Stimulated activated CD4-positive, alpha-beta T cell treated with anti-CD3 and anti-CD28 coated beads, Interleukin-2, amount 100 ng/mL, for 4 hours (primary cell): ENCODE results near the gene TCHP.

Experiments
- DNase-seq: peaks from one replicate; pipeline ENCODE4 v3.0.0-alpha.2; 2020; ENCODE audit warnings: low read depth

TCHP gene

DNA sequence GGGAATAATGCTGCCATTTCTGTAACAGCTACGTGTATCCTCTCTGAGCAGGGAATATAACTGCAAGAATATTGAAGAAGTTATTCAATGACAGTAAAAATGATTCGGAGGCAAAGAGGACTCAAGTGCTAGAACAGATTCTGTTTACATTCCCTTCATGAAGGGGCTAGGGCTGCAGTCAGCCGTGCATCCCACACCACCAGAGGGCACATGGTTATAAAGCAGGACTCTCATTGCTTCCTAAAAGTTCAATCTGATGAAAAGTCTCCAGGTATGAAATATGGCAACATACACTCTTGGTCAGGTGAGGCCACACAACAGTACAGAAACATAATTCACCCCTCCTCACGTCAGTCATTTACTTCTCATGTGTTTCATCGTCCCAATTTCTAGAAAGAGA lies 34.0 kb downstream of the TCHP start:
- no peak for DNase-seq

DNA sequence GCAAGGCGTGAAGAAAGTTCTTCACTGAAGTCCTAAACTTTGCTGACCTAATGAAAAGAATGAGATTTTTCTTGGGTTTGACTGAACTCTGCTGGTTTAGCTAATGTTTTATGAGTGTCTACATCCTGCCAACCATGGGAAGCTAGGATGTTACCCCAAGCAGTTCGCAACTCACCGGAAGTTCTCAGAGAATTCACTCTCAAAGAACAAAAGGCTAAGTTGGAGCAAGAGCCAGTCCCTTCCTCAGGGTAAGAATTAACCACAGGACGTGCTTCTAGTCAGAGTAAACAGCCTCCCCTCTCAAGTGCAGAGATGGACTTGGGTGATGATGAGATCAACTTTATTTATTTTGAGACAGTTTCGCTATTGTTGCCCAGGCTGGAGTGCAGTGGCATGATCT lies 37.3 kb downstream of the TCHP start:
- DNase-seq: no peak

DNA sequence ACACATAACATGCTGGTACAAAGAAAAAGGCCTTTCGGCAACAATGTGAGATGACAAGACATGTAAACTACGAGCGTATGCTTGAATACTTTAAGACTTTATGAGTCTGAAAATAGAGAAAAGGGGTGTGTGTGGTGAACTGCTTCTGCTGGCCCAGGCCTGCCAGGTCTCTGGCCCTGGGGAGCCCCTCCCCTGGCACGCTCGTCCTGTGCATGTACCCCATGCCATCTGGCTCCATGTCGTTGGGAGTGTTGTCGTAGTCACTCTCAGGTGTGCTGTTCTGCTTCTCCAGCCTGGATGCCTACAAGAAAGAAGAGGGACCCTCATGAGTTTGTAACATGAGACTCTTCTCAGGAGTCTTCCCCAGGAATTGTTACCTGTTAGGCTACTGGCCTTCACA lies 38.9 kb downstream of the TCHP start:
- DNase-seq: no peak

DNA sequence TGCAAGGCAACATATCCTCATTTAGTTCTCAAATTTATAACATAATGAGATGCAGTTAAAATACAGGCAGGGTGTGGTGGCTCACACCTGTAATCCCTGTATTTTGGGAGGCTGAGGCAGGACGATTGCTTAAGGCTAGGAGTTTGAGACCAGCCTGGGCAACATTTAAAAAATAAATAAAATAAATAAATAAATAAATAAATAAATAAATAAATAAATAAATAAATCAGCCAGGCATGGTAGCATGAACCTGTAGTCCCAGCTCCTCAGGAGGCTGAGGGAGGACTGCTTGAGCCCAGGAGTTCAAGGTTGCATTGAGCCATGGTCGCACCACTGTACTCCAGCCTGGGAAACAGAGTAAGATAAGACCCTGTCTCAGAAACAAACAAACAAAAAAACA lies 39.4 kb downstream of the TCHP start:
- DNase-seq: no peak

DNA sequence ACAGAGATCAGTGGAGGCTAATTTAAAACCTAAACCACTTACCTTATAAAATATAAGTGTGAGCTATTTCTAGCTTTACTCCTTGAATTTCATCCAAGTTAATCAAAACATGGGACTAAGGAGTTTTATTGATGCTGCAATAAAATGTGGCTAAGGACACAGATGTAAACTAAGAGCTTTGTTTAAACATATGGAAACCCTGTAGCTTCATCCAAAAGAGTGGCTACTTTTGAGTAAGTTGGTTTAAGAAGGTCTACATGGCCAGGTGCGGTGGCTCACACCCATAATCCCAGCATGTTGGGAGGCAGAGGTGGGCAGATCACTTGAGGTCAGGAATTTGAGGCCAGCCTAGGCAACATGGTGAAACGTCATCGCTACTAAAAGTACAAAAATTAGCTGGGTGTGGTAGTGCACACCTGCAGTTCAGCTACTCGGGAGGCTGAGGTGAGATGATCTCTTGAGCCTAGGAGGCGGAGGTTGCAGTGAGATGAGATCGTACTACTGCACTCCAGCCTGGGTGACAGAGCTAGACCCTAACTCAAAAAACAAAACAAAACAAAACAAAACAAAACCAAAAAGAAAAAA lies 40.4 kb downstream of the TCHP start:
- no peak for DNase-seq

DNA sequence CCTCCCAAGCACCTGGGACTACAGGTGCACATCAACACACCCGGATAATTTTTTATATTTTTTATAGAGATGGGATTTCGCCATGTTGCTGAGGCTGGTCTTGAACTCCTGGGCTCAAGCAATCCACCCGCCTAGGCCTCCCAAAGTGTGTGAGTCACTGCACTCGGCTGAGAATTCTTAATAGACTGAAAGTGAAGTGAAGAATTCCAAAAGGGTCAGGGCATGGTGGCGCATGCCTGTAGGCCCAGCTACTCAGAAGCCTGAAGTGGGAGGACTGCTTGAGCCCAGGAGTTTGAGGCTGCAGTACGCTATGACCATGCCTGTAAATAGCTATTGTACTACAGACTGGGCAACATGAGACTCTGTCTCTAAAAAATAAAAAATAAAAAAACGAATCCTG lies 43.7 kb downstream of the TCHP start:
- no peak for DNase-seq

DNA sequence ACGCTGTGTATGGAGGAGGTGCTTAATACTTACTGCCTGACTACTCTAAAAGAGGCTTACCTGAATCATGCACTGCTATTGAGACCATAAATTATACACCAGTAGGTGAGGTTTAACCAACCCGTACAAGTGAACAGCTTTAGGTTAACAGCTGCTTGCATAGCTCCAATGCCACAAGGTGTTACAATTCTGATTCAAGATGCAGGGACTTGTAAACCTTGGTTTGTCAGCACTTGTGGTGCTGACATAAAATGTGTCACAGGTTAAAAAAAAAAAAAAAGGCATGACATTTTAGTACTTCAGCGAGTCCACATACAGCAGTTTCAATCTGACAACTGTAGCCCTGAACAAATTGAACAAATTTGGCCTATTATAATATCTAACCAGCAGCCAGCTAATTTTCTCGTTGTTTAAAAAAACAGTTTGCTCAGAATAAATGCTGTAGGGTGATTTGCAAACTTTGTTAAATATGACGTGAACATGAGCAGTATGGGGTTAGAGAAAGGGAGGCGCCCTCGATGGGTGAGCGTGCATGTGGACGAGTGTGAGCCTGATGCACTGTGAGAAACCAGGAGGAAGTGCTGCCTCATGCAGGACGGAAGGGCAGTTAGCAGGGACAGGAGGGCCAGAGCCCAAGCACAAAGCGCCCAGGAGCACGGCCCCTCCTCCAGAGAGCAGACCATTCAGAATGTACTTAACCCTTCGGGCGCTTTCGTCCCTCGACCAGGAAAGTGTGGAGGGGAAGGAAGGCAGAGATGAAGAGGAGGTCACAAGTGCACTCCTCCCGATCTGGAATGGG lies 44.7 kb downstream of the TCHP start:
- DNase-seq: no peak

DNA sequence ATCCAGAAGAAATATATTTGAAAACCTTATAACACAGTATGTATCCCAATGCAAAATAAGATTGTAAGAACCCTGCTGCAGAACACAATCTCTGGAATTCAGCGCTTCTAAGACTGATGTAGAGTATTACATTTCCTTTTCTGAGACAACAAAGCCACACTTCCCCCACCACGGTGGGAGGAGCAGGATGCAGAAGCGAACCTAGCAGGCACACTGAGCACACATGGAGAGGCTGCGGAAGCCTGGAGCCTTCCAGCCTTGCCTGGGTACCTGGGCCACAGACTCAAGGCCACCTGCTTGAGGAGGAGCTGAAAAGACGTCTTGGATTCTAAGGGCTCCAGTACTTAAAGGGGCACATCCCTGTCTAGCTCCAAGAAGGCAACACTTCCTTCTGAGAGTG lies 46.4 kb downstream of the TCHP start:
- DNase-seq: no peak

DNA sequence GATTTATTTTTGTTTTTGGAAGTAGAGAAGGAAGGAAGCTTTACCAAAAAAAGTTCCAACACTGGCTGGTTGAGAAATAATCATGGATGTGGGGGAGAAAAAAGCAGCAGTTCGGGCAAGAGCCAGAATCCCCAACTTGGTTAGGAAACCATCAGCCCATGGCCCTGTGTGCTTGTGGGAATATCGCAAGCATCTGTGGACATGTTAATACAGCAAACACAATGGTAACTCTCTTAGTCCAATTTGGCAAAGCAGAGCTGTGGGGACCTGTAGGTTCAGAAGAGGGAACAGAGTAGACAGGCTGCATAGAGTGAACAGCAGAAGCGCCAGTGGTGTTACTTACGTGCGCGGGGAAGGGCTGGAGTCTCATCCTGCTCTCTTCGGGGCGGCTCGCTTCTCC lies 46.8 kb downstream of the TCHP start:
- DNase-seq: no peak

DNA sequence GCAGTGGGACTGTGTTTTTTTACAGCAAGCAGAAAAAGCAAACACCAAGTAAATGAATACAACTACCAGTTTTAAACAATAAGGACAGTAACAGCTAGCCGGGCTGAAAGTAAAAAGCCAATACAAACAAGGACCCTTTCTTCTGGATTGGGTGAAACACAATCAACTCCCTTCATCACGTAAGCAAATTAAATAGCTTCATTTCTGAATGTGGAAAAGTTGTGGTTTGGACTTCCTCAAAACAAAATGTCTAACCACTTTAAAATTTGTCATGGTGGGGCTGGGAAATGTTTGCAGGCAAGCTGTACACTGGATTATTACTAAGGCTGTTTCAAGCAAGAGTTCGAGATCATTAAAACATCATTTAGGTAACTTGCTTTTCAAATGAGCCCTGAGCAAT lies 47.4 kb downstream of the TCHP start:
- DNase-seq: no peak

DNA sequence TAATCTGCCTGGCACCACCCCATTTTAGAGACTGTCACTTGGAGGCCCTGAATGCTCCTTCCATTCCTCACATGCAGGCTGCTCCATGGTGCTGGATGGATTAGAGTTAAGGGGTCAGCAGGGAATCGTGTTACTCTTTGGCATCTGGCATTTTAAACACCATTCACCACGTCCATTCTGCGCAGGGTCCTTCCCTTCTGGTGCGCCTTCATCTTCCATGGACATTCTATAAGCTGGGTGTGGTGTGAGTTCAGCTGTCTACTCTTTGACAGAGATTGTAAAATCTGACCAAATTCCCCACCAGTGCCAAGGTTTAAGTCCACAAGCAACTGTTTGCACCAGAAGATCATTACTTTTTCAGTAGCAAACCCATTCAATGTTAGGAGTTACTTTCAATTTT lies 48.3 kb downstream of the TCHP start:
- no peak for DNase-seq

DNA sequence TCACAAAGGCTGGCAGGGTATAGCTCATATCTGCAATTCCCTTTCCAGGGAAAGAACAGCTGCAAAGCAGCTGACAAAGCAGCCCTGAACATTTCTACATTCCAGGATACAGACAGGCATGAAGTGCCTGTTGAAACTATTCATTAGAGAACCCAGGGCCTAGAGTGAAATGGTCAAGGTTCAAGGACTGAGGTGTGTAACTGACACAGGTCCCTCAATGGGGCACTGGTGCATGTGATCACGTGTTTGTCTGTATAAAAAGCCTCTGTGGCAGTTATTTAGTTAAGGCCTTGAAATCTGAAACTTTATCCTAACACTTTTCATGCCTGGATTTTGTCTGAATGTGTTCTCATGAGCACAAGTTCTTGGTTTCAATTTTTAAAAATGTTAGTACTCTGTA lies 49.0 kb downstream of the TCHP start:
- no peak for DNase-seq

DNA sequence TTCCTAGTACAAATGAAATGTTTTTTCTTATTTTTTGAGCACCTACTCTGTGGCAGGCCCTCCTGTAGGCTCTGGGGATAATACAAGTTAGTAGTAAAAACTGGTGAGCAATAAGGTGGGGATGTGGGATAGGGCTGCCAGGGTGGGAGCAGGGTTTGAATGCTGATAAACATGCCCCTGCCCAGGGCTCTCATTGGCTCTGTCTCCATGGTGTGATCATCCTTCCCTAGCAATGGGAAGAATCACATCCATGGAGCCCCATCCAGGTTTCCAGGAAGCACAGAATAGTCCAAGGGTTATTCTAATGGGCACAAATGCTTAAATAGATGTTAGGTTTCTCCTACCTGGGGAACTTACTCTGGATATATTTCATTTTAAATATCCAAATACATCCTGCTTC lies 50.6 kb downstream of the TCHP start:
- DNase-seq: no peak

DNA sequence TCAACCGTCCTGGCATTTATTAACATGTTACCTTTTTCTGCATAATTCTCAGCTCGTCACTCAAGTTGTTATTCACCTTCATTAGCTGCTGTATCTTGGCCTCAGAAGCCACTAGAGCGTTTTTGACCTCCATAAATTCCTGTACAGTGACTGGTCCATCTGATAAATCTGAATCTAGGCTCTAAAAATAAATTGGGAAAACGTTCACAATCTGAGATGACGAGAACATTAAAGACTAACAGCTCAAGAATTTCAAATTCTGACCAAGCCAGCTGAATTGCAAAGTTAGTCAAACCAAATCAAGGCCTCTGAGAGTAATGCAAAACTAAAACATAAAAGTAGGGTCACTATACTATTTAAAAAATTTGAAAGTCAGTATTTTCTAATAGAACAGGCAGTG lies 51.1 kb downstream of the TCHP start:
- DNase-seq: no peak

DNA sequence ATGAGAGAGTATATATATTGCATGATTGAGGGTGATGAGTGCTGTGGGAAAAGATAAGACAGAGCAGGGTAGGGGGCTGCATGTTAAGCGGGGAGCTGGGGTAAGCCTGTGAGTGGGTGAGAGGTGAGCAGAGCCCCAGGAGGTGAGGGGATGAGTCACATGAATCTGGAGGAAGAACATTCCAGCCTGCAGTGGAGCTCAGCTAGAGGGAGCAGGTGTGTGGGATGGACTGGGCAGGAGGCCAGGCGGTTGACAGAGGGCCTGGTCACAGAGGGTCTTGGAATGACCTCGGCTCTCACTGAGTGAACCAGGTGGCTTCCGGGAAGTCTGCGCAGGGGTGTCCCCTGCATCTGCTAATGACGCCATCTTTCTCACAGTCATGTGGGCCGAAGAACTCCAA lies 51.7 kb downstream of the TCHP start:
- no peak for DNase-seq

DNA sequence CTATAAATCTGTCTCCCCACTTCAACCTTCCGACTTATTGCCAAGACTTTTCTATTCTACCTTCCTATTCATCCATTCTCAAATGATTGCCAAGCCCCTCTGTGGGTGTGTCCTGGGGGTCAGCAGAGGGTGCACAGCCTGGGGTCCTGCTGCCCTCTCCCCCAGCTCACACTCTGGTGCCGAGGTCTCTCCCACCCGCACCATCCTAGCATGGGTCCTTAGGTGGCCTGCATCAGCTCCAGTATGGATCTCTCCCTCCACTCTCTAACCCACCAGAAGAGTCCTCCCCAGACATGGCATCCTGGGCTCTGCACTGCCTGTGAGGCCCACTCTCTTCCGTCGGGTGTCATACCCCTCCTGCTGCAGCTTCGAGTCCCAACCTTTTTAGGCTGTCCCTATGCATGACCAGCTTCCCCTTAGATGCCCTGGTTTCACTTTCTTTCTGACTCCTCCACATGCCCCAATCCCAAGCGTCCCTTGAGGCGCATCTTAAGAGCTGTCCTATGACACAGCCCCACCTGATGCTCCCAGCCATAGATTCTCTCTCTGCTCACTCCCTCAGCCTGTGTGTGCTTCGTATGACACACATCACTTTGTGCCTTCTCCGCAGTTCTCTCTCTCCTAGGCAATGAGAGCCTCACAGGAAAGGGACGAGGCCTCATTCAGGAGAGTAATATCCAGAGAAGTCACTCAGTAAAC lies 52.2 kb downstream of the TCHP start:
- no peak for DNase-seq

DNA sequence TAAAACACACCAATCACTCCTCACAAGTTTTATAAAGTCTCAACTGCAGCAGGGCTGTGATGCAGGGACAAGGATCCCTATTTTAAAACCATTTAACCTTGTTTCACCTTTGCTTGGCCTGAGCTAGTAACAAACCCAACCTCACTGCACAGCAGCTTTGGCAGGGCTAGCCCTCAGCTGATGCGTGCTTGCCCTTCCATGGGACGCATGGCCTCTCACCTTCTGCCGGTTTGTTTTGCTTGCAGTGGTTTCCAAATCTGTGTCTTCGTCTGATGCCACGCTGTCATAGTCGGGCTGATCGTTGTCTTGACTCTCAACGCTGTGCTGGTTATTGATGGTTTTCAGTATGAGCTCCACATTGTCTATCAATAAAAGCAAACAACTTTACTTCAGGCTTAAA lies 52.8 kb downstream of the TCHP start:
- DNase-seq: no peak

DNA sequence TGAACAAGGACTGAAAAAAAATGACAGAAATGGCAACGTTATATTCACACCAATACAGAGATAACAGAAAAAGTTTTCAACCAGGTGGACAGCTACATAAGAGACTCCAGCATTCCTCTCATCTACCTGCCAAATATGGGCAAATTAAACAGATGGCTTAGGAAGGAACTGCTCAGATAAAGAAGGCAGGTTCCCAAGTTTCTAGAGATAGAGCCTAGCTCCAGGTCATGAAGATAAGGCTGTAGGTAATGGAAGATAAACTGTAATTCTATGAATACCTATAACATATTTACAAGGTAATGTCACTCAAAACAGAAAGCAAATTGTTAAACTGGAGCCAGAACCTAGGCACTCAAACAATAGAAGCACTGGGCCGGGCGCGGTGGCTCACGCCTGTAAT lies 53.6 kb downstream of the TCHP start:
- DNase-seq: no peak

DNA sequence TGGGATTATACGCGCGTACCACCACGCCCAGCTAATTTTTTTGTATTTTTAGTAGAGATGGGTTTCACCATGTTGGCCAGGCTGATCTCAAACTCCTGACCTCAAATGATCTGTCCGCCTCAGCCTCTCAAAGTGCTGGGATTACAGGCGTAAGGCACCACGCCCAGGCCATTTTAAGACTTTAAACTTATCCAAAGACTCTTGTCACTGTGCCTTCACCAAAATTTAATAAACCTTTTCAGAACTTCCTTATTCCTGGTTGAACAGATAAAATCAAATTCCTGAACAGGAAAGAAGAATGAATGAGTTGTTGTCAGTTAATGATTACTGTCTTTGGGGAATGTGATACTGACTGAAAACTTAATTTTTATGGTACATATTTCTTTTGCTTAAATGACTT lies 58.3 kb downstream of the TCHP start:
- no peak for DNase-seq

DNA sequence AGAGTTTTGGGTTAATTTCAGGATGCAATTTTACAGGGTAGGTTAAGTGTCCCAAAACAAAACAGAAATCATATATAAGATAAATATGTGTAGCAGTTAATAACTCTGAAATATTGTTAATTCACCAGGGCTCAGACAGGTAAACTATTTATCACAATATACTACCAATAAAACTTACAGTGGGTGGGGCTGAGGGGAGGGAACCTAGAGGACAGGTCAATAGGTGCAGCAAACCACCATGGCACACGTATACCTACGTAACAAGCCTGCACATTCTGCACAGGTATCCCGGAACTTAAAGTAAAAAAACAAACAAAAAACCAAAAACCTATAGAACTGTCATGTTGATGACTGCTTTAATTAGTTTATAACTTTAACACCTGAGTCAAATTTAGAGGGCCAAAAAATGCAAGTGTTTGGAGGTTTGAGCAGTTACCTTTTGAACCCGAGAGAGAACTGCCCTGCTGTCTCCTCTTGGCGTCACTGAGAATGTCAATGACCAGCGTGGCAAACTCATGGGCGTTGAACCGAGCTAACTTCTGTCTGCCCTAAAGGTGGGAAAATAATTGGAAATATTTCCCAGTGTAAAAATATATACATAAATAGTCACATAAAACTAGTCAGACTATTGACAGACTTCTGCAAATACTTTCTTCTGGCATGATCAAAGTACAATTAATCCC lies 59.5 kb downstream of the TCHP start:
- DNase-seq: no peak

DNA sequence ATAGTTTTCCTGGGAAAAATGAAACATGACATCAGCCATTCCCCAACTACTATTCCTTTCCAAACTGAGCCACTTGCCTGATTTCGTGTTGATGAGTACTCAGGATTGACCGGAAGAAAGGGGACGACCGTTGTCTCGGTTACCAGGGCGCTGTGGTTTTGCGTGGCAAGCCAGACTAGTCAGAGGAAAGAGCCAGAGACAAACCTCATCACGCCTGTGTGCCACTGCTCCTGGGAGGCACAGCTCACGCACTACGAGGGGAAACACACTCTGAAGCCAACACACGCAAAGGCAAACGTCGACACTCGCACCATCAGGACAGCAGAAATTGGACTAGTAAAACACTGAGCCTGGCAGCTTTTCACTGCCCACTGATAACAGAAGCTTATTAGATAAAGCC lies 61.1 kb downstream of the TCHP start:
- no peak for DNase-seq

DNA sequence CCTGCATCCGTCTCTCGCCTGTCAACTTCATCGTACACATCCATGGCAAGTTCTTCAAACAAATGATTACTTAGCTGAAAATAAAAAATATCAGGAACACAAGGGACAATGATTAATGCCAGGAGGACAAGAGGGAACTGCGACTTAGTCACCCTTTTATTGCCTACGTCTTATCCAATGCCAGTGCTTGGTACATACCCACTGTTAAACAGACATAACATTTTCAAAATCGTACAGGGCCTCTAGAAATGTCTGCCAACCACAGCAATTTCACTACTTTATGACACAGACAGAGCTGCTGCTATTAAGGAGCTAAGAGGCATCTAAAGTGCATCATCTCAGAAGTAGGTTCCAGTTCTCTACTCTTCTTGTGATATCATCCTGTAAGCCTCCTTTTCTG lies 61.5 kb downstream of the TCHP start:
- DNase-seq: no peak

DNA sequence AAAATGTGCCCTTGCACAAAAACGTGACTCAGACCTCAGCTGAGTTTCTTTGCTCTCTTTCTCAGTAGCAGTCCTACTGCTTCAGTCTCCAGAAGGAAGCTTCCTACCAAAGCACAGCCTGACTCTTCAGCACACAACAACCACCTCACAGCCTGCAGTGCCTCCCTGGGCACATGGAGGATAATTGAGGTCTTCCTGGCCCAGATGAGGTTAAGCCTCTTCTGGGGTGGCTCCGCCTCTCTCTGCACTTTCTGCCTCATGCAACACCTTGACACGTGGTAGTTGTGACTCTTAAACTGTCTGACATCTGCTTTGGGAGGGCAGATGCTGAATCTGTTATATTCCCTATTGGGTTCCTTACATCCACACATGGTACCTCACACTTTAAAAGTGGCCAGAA lies 62.3 kb downstream of the TCHP start:
- DNase-seq: no peak
